ENCODE data around the gene FSTL4. TPM values are rescaled to one million over a fixed set of nuclear protein-coding genes. Genes with fewer than 3 reads are reported as not detected.
A peak's percentile ranks its signal among the peaks of the same experiment; 100 is the strongest.

FSTL4 gene
- total RNA-seq, 1 experiment from 2014 or later, result not detected

DNA sequence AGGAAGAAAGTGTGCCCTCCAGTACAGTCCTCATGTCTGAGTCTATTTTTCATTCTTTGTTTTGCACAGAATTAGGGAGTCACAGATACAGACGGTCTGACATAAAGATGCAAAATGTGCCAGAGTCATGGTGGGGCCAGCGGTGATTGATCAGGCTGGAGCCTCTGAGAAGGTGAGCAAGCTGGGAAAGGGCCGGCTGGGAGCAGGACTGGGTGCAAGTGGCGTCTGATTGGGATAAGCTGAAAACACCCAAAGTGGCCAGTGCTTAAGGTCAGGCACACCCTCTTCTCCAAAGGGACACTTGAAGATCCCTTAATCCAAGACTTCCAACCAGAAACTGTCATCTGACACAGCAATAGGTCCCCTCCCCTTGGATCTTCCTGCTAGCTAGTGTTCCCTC lies 32.6 kb downstream of the FSTL4 start:
- Mint-ChIP-seq H3K27me3 (ENCODE audit: unreplicated experiment) (peaks cover 85% of the 10 kb centered on the region), H3K9me3 (ENCODE audit: low read depth, unreplicated experiment) (no peaks in the 10 kb centered on the region), H3K4me1 (ENCODE audit: low read depth, unreplicated experiment) (no peaks in the 10 kb centered on the region), H3K36me3 (ENCODE audit: insufficient read depth, unreplicated experiment) (no peaks in the 10 kb centered on the region), H3K4me3 (ENCODE audit: low read depth, unreplicated experiment) (no peak overlapping the region), H3K27ac (ENCODE audit: unreplicated experiment) (no peak overlapping the region)
- TF ChIP-seq, protein P1, sequence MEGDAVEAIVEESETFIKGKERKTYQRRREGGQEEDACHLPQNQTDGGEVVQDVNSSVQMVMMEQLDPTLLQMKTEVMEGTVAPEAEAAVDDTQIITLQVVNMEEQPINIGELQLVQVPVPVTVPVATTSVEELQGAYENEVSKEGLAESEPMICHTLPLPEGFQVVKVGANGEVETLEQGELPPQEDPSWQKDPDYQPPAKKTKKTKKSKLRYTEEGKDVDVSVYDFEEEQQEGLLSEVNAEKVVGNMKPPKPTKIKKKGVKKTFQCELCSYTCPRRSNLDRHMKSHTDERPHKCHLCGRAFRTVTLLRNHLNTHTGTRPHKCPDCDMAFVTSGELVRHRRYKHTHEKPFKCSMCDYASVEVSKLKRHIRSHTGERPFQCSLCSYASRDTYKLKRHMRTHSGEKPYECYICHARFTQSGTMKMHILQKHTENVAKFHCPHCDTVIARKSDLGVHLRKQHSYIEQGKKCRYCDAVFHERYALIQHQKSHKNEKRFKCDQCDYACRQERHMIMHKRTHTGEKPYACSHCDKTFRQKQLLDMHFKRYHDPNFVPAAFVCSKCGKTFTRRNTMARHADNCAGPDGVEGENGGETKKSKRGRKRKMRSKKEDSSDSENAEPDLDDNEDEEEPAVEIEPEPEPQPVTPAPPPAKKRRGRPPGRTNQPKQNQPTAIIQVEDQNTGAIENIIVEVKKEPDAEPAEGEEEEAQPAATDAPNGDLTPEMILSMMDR (IDR thresholded peaks at IDR 0.05; ENCODE audit: unreplicated experiment), result no peak
- DNase-seq, result no peak
- no TSS peak for BruUV-seq (replicated peaks)
- CTCF ChIA-PET, result interaction anchor here (0.6 kb wide), 1 partner anchor 159 kb away, joined by 3 read pairs; no protein-coding TSS in a partner anchor
- intact Hi-C loops (cut with micrococcal nuclease; ENCODE audit: unreplicated experiment), result no loop called here

DNA sequence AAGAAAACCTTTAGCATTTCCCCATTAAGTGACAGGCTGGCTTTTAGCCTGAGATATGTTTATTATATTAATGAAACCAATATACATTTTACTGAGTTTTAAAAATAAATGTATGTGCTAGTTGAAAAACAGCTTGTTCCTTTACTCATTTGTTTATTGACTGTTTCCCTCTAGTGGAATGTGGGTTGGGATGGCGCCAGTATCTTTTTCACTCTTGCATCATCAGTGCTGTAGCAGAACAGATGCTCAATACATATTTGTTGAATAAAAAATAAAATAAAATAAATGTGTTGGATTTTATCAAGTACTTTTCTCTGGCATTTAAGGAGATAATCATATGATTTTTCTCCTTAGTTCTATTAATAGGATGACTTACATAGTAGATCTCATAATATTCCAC lies 43.0 kb downstream of the FSTL4 start:
- no TSS peak for BruUV-seq (replicated peaks)
- DNase-seq, result no peak

DNA sequence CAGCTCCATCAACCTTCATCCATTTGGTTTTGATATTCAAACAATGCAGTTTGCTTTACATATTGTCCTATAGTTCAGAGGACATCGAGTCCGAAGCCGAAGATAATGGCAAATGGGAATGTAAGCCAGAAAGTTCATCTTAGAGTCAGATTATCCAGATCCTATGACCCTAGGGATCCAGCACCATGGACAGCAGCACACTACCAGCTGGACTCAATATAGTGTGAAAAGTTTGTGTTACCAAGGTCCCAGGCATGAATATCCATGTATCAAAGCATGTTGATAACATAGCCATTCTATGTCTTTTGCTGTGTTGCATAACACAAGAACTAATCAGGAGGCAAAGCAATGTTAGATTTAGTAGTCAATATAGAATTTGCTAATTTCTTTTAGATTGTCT lies 46.3 kb downstream of the FSTL4 start:
- TF ChIP-seq, protein P1 (IDR thresholded peaks at IDR 0.05; ENCODE audit: unreplicated experiment), result no peak
- Mint-ChIP-seq H3K36me3 (ENCODE audit: insufficient read depth, unreplicated experiment) (no peaks in the 10 kb centered on the region), H3K27ac (ENCODE audit: unreplicated experiment) (no peak overlapping the region), H3K9me3 (ENCODE audit: low read depth, unreplicated experiment) (no peaks in the 10 kb centered on the region), H3K27me3 (ENCODE audit: unreplicated experiment) (peaks cover 90% of the 10 kb centered on the region), H3K4me1 (ENCODE audit: low read depth, unreplicated experiment) (no peaks in the 10 kb centered on the region), H3K4me3 (ENCODE audit: low read depth, unreplicated experiment) (no peak overlapping the region)
- intact Hi-C loops (cut with micrococcal nuclease; ENCODE audit: unreplicated experiment), result no loop called here
- no TSS peak for BruUV-seq (replicated peaks)
- CTCF ChIA-PET, result no interaction called here
- peak; percentile 38 for DNase-seq

More for the DNA sequence above, 43.0 kb downstream of the FSTL4 start:
- Mint-ChIP-seq H3K4me3 (ENCODE audit: low read depth, unreplicated experiment) (no peak overlapping the region), H3K4me1 (ENCODE audit: low read depth, unreplicated experiment) (no peaks in the 10 kb centered on the region), H3K27ac (ENCODE audit: unreplicated experiment) (no peak overlapping the region), H3K36me3 (ENCODE audit: insufficient read depth, unreplicated experiment) (no peaks in the 10 kb centered on the region), H3K27me3 (ENCODE audit: unreplicated experiment) (peaks cover 90% of the 10 kb centered on the region), H3K9me3 (ENCODE audit: low read depth, unreplicated experiment) (no peaks in the 10 kb centered on the region)
- intact Hi-C loops (cut with micrococcal nuclease; ENCODE audit: unreplicated experiment), result no loop called here
- TF ChIP-seq, protein P1 (IDR thresholded peaks at IDR 0.05; ENCODE audit: unreplicated experiment), result no peak
- CTCF ChIA-PET, result interaction anchor here (0.9 kb wide), 1 partner anchor 27 kb away, joined by 3 read pairs; no protein-coding TSS in a partner anchor

DNA sequence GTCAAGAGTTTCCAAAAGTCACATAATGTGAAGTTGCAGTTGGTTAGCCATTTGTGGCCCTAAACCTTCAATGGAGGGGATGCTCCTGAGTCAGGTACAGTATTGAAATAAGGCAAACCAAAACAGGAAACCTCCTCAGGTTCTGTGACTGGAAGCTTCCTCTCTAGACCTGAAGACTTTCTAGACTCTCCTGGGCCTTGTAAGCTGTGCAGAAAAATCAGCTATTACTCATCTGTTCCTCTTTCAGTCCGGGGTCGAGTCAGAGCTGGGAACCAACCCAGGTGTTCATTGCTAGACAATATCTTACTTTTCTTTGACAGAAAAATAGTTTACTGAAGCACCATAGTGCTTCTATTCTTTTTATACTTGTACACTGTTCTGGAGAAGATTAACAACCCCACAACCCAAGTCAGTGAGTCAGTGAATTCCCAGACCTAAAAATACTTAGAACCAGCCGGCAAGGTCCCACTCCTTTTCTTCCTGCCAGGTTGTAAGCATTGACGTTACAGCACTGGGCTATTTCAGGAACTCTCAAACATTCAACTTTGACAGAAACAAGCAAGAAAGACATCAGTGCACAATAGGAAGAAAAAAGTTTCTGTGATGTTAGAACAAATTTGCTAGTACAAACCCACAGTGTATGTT lies 47.3 kb downstream of the FSTL4 start:
- CTCF ChIA-PET, result interaction anchor here (0.6 kb wide), 1 partner anchor 48 kb away, joined by 3 read pairs; no protein-coding TSS in a partner anchor
- Mint-ChIP-seq H3K27ac (ENCODE audit: unreplicated experiment) (no peak overlapping the region), H3K9me3 (ENCODE audit: low read depth, unreplicated experiment) (no peaks in the 10 kb centered on the region), H3K4me3 (ENCODE audit: low read depth, unreplicated experiment) (no peak overlapping the region), H3K4me1 (ENCODE audit: low read depth, unreplicated experiment) (no peaks in the 10 kb centered on the region), H3K27me3 (ENCODE audit: unreplicated experiment) (peaks cover 97% of the 10 kb centered on the region), H3K36me3 (ENCODE audit: insufficient read depth, unreplicated experiment) (no peaks in the 10 kb centered on the region)
- DNase-seq, result no peak
- TF ChIP-seq, protein P1 (IDR thresholded peaks at IDR 0.05; ENCODE audit: unreplicated experiment), result no peak
- intact Hi-C loops (cut with micrococcal nuclease; ENCODE audit: unreplicated experiment), result no loop called here
- no TSS peak for BruUV-seq (replicated peaks)
